Dedifferentiated amniotic fluid mesenchymal stem cell (primary cell): ENCODE data around the gene XPNPEP2.

Experiments used
- DNase-seq: peaks from one replicate; pipeline ENCODE4 v3.0.0-alpha.2; 2016; ENCODE audit errors: extremely low spot score

The XPNPEP2 gene

DNA sequence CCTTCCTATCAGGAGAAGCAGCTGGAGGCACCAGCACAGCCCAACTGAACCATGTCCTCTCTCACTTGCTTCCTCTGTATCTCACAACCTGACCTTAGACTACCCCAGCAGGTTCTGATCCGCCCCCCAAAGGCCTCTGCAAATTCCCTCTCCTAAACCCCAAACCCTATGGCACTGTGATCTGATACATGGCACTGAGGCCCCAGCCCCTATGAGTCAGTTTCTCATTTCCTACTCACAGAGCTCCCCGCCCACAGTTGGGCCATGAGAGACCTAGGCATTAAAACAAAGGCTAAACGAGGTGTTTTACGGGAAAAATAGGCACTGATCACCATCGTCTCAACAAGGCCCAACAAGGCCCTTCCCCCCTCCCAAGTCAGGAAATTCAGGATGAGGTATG is 60.1 kb downstream of the XPNPEP2 start:
- DNase-seq = no peak

DNA sequence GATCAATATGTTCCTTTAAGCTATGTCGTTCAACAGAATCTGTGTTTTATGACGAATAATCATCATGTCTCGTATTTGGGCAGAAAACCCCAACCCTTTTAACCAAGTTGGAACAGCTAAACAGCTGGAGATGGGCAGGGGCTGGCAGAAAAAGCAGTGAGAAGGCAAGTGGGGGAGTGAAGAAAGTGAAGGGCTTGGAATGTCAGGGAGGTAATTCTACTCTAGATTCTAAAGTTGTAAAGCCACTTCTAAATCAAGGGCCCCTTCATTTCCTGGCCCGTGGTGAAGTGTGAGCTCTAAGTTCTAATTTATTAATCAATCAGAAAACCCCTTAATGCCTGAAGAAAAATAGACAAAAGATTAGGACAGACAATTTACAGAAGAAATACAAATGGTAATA is 61.4 kb downstream of the XPNPEP2 start:
- no peak for DNase-seq

DNA sequence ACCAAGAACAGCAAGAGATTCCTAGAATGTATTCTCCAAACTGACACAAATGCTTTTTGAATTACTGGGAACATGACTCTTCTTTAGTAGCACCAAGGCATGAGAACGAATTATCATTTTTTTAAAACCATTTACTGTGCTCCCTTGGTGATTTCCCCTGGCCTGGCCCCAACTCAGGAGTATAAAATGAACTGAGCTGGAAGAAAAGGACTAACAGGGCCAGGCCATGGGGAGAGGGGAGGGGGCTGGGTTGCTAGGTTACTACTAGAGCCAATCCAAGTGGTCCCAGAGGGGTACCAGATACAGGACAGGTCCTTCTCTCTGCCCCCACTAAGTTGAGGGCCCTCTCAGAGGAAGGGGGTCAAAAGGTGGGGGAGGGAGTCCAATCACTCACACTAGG is 64.1 kb downstream of the XPNPEP2 start:
- no peak for DNase-seq

DNA sequence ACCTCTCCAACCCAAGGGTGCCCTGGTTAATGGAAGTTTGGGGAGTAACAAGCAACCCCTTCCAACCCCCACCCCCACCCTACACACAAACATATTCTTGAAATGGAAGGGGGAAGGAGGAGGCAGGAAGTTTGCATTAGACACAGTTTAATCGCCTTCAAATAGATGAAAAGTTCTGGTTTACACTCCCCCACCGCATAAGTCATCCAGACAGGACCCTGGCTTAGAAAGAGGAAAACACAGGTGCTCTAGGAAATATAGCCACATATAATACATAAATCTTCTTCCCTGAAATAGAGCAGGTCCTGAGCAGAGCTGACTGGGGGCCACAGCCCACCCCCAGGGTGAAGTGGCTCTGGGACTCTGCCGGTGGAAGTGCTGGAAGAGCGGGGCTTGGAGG is 66.0 kb downstream of the XPNPEP2 start:
- DNase-seq = no peak

DNA sequence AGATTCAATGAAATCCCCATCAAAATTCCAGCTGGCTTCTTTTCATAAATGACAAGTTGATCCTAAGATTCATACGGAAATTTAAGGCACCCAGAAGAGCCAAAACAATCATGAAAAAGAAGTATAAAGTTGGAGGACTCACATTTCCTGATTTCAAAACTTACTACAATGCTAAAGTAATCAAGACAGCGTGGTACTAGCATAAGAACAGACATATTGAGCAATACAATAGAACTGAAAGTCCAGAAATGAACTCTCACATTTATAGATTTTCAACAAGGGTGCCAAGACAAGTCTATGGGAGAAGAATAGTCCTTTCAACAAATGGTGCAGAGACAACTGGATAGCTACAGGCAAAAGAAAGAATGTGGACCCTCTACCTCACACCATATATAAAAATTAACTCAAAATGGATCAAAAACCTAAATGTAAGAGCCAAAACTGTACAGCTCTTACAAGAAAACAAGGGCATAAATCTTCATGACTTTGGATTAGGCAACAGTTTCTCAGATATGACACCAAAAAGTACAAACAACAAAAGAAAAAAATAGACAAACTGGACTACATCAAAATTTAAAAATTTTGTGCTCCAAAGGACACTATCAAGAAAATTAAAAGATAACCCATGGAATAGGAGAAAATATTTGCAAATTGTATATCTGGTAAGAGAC is 69.5 kb downstream of the XPNPEP2 start:
- DNase-seq = no peak

DNA sequence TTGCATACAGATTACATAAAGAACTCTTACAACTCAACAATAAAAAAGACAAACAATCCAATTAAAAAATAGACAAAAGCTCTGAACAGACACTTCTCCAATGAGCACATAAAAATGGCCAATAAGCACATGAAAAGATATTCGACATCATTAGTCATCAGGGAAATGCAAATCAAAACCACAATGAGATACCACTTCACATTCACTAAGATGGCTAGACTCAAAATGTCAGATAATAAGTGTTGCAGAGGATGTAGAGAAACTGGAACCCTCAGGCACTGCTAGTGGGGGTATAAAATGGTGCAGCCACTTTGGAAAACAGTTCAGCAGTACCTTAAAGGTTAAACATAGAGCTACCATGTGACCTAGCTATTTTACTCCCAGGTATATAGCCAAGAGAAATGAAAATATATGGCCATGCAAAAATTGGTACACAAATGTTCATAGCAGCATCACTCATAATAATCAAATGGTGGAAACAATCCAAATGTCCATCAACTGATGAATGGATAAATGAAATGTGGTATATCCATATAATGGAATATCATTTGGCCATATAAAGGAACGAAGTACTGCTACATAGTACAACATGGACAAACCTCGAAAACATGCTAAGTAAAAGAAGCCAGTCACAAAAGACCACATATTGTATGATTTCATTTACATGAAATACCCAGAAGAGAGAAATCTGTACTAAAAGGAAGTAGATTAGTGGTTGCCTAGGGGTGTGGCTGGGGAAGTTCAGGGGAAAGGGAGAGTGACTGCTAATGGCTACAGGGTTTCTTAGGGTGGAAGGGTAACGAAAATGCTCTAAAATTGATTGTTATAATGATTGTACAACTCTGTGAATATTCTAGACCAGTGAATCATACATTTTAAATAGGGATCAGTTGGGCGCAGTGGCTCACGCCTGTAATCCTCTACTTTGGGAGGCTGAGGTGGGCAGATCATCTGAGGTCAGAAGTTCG is 70.3 kb downstream of the XPNPEP2 start:
- no peak for DNase-seq

DNA sequence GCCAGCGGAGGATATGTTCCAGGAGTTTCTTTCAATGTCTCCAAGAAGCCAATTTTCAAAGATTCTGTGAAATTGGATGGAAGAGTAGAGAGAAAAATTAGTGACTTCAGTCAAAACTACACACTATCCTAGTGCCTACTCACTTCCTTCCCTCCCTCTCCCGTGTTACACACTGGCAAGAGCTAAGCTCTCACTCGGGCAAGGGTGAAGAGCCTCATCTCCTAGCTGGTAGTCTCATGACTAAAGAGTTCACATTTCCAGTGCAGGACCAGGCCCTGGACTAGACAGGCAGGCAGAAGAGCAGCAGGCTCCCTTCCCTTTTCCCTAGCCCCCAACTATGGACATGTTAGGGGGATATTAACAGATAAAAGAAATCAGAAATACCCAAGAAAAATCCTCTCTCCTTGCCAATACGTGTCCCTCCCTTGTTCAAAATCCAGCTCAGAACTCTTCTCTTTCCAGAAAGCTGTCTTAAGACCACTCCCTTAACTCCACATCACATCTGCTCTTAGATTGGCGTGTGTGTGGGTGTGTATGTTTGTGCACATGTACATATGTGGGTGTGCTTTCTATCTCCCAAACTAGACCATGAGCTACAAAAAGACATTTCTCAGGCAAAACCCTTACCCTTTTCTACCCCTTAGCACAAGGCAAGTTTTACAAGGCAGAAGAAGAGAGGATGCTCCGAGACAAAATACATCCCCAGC is 75.0 kb downstream of the XPNPEP2 start:
- no peak for DNase-seq

DNA sequence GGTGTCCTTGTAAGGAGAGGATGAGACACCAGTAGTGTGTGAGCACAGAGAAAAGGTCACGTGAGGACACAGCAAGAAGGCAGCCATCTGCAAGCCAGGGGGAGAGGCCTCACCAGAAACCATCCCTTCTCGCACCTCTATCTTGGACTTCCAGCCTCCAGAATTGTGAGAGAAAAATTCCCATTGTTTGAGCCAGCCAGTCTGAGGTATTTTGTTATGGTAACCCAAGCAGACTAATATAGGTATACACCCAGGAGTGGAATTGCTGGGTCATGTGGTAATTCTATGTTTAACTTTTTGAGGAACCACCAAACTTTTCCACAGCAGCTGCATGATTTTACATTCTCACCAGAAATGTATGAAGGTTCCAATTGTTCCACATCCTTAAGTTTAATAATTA is 79.3 kb downstream of the XPNPEP2 start:
- DNase-seq = no peak
